Measurements from ENCODE around the gene KCNC4. TPM values are rescaled to one million over a fixed set of nuclear protein-coding genes. Genes with fewer than 3 reads are reported as not detected.

Gene KCNC4
- total and polyA plus RNA-seq, 2 of the 13 experiments (the other 11 are each of a cell fraction or from before 2014, with no cell fraction given): 0.24 to 0.66 TPM

DNA sequence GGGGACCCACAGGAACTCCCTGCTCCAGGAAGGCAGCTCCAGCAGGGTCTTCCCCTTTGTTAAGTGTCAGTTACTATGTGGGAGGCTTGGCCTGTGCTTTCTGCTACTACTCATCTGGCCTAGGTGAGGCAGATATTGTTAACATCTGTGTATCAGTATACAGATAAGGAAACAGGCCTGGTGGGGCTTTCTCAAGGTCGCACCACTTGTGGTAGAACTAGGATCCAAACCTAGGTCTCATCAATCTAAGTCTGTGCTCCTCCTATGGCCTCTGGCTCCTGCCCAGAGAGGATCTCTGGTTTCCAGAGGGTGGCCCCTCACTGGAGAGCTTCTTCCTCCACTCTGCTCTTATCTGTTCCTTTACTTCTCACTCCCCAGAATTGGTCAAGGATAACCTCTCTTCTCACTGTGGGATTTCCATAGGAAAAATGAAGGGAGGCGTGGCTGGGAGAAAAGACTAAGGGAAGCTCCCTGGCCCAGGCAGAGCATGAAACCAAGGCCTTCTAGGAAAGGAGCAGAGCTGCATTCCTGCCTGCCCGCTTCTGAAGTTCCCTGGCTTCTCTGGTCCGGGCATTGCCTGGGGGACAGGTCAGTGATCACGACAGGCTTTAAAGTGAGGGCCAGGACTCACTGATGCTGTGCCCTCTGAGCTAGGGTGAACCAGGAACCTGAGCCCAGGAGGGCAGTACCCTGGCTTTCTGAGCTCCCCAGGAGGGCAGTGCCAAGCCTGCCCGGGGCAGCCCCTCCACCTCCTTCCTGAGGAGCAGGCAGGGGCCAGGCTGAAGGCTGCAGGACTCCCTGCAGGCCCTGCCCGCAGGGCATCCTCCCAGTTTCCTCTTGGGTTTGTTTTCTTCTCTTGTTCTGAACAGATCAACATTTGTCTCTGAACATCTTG is 5.8 kb downstream of the KCNC4 start:
- ChIA-PET CTCF (ENCODE audit: low intra/inter-chr PET ratio, low total read pairs) (no interaction called here), POLR2A (interaction anchor here (0.6 kb wide), 1 partner anchor 64 kb away, joined by 4 read pairs; no protein-coding TSS in a partner anchor)
- Histone ChIP-seq H3K4me1 (ENCODE audit: insufficient read depth, low read length) (no peaks in the 10 kb centered on the region), H3K4me3 (replicated peaks in 1 of 3; ENCODE audit: insufficient read depth in 1 of 3, low read depth in 2 of 3, low read length in 3 of 3) (no peak overlapping the region), H3K9me3 (ENCODE audit: low read length) (no peaks in the 10 kb centered on the region), H3K27ac (ENCODE audit: extremely low read length, insufficient read depth, low read length) (no peak overlapping the region), H3K27me3 (ENCODE audit: control insufficient read depth in 1 of 2, insufficient read depth in 2 of 2, low read length in 2 of 2) (peaks cover 2 to 32% of the 10 kb centered on the region in 2 experiments; a peak in 3 of 5 replicates), H3K36me3 (replicated peaks in 1 of 2; ENCODE audit: control insufficient read depth in 1 of 2, insufficient read depth in 2 of 2, low read length in 2 of 2) (no peaks in the 10 kb centered on the region), H2AFZ (ENCODE audit: low read length) (no peak overlapping the region), H3K9ac (ENCODE audit: insufficient read depth, low read depth, low read length) (no peak overlapping the region), H4K20me1 (ENCODE audit: insufficient read depth, low read length) (no peaks in the 10 kb centered on the region), H3K4me2 (ENCODE audit: low read depth, low read length) (no peak overlapping the region), H3K79me2 (ENCODE audit: insufficient read depth, low read length) (no peaks in the 10 kb centered on the region)
- WGBS (ENCODE audit: low lambda C conversion rate): 28% methylated on average over 3 of the region's 7 CpGs
- no peak for TF ChIP-seq SP140L (CRISPR knock-in tag; IDR thresholded peaks at IDR 0.05; ENCODE audit: borderline replicate concordance)
- ATAC-seq (no peak), DNase-seq (ENCODE audit: low spot score) (no peak), FAIRE-seq (no peak)
- intact Hi-C loops (cut with micrococcal nuclease; ENCODE audit: unreplicated experiment): no loop called here
- in situ Hi-C loops (cut with HindIII; ENCODE audit: extremely low pct_ligation_motif_present, low pct_unique_long_range_greater_than_20kb): no loop called here
- no TSS peak for BruUV-seq (replicated peaks)

DNA sequence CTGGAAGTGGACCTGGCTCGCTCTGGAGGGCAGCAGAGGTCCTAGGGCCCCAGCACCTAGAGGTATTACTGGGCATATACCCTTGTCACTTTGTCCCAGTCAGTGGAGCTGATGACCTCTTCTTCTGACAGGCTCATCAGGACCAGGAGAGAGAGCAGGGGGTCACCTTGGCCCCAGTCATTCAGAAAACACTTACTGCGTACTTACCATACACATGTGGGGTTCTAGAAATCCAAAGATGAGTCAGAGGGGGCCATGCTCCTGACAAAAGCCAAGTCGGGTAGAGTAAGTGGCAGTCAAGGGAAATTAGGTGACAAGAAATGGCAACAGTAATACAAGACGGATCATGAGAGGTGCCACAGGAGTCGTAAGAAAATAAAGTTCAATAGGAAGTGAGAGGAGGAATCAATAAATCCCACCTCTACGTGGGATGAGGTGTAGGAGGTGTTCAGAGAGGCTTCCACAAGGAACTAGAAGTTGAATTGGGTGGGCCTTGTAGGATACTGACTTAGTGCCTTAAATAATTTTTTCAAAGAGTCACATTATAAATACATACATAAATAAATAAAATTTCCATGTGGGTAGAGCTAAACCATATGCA is 6.8 kb downstream of the KCNC4 start:
- Histone ChIP-seq H3K79me2 (ENCODE audit: insufficient read depth, low read length) (no peaks in the 10 kb centered on the region), H2AFZ (ENCODE audit: low read length) (no peak overlapping the region), H3K4me1 (ENCODE audit: insufficient read depth, low read length) (no peaks in the 10 kb centered on the region), H3K9ac (ENCODE audit: insufficient read depth, low read depth, low read length) (no peak overlapping the region), H3K9me3 (ENCODE audit: low read length) (no peaks in the 10 kb centered on the region), H3K27me3 (ENCODE audit: control insufficient read depth in 1 of 2, insufficient read depth in 2 of 2, low read length in 2 of 2) (peaks cover 2 to 24% of the 10 kb centered on the region in 2 experiments; a peak in 3 of 5 replicates), H3K4me2 (ENCODE audit: low read depth, low read length) (no peak overlapping the region), H4K20me1 (ENCODE audit: insufficient read depth, low read length) (no peaks in the 10 kb centered on the region), H3K4me3 (replicated peaks in 1 of 3; ENCODE audit: insufficient read depth in 1 of 3, low read depth in 2 of 3, low read length in 3 of 3) (no peak overlapping the region), H3K27ac (ENCODE audit: extremely low read length, insufficient read depth, low read length) (no peak overlapping the region), H3K36me3 (replicated peaks in 1 of 2; ENCODE audit: control insufficient read depth in 1 of 2, insufficient read depth in 2 of 2, low read length in 2 of 2) (no peaks in the 10 kb centered on the region)
- POLR2A ChIA-PET: no interaction called here
- FAIRE-seq (no peak), ATAC-seq (no peak), DNase-seq (ENCODE audit: low spot score) (no peak)
- in situ Hi-C loops (cut with HindIII; ENCODE audit: extremely low pct_ligation_motif_present, low pct_unique_long_range_greater_than_20kb): no loop called here
- intact Hi-C loops (cut with micrococcal nuclease; ENCODE audit: unreplicated experiment): no loop called here
- no TSS peak for BruUV-seq (replicated peaks)
- CTCF ChIA-PET (ENCODE audit: low intra/inter-chr PET ratio, low total read pairs): no interaction called here
- 47% methylated on average over 5 of the region's 6 CpGs for WGBS (ENCODE audit: low lambda C conversion rate)
- TF ChIP-seq PLRG1 (conservative IDR thresholded peaks at IDR 0.05): no peak
- TF ChIP-seq TMF1 (CRISPR knock-in tag; IDR thresholded peaks at IDR 0.05; ENCODE audit: low read depth): no peak
- TF ChIP-seq ZNF75D (CRISPR knock-in tag; IDR thresholded peaks at IDR 0.05; ENCODE audit: borderline replicate concordance): no peak
- no peak for TF ChIP-seq ZNF354B (CRISPR knock-in tag; IDR thresholded peaks at IDR 0.05)
- TF ChIP-seq ISX (CRISPR knock-in tag; conservative IDR thresholded peaks at IDR 0.05): no peak
- TF ChIP-seq HOXD1 (CRISPR knock-in tag; IDR thresholded peaks at IDR 0.05): no peak
- TF ChIP-seq NFKBIZ (CRISPR knock-in tag; IDR thresholded peaks at IDR 0.05): no peak
- TF ChIP-seq, protein P1, sequence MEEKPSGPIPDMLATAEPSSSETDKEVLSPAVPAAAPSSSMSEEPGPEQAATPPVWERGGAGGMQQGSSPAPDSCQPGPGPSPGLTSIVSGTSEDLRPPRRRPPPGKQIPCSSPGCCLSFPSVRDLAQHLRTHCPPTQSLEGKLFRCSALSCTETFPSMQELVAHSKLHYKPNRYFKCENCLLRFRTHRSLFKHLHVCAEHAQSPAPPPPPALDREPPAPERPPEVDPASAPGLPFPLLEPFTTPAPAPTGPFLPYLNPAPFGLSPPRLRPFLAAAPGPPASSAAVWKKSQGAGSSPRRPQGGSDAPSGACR (CRISPR knock-in tag; IDR thresholded peaks at IDR 0.05): no peak
- TF ChIP-seq, protein P2, sequence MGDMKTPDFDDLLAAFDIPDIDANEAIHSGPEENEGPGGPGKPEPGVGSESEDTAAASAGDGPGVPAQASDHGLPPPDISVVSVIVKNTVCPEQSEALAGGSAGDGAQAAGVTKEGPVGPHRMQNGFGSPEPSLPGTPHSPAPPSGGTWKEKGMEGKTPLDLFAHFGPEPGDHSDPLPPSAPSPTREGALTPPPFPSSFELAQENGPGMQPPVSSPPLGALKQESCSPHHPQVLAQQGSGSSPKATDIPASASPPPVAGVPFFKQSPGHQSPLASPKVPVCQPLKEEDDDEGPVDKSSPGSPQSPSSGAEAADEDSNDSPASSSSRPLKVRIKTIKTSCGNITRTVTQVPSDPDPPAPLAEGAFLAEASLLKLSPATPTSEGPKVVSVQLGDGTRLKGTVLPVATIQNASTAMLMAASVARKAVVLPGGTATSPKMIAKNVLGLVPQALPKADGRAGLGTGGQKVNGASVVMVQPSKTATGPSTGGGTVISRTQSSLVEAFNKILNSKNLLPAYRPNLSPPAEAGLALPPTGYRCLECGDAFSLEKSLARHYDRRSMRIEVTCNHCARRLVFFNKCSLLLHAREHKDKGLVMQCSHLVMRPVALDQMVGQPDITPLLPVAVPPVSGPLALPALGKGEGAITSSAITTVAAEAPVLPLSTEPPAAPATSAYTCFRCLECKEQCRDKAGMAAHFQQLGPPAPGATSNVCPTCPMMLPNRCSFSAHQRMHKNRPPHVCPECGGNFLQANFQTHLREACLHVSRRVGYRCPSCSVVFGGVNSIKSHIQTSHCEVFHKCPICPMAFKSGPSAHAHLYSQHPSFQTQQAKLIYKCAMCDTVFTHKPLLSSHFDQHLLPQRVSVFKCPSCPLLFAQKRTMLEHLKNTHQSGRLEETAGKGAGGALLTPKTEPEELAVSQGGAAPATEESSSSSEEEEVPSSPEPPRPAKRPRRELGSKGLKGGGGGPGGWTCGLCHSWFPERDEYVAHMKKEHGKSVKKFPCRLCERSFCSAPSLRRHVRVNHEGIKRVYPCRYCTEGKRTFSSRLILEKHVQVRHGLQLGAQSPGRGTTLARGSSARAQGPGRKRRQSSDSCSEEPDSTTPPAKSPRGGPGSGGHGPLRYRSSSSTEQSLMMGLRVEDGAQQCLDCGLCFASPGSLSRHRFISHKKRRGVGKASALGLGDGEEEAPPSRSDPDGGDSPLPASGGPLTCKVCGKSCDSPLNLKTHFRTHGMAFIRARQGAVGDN (CRISPR knock-in tag; IDR thresholded peaks at IDR 0.05): no peak
